Ectodermal cell (in vitro differentiated cells): Measurements from ENCODE around the gene ERC2.
A peak's percentile ranks its signal among the peaks of the same experiment; 100 is the strongest.

Experiments used
- H3K27ac ChIP-seq: 2 replicates; pipeline ENCODE4 v1.7.0; 2013; ENCODE audit warnings: mild to moderate bottlenecking, low read depth, low read length; ENCODE audit not compliant: insufficient read depth, poor library complexity, severe bottlenecking
- H3K27me3 ChIP-seq: 2 replicates; pipeline ENCODE4 v1.7.0; 2013; ENCODE audit warnings: mild to moderate bottlenecking, low read length; ENCODE audit not compliant: insufficient read depth, control insufficient read depth, poor library complexity, severe bottlenecking
- H3K36me3 ChIP-seq: one replicate; pipeline ENCODE4 v1.7.0; 2013; ENCODE audit warnings: low read length; ENCODE audit not compliant: control insufficient read depth, insufficient read depth
- H3K4me1 ChIP-seq: one replicate; pipeline ENCODE4 v1.7.0; 2013; ENCODE audit warnings: low read length; ENCODE audit not compliant: control insufficient read depth, insufficient read depth
- H3K4me3 ChIP-seq: 2 replicates; pipeline ENCODE4 v1.7.0; 2013; ENCODE audit warnings: low read depth, low read length, control low read depth; ENCODE audit not compliant: insufficient read depth
- H3K9me3 ChIP-seq: 2 replicates; pipeline ENCODE4 v1.7.0; 2013; ENCODE audit warnings: mild to moderate bottlenecking, low read length, moderate library complexity; ENCODE audit not compliant: control insufficient read depth
- WGBS, 2 experiments: methylation state at CpG; one replicate each; pipeline ENCODE4 v1.1.7; 2013; ENCODE audit warnings: missing lambda C conversion rate in 2 of 2; 5-methylcytosine and 5-hydroxymethylcytosine counted together

The ERC2 gene

GRCh38 chr3:55488398-55489055 lies 979.7 kb downstream of the ERC2 start:
- WGBS, 2 experiments, result 1% methylated on average over 30 of the region's 30 CpGs
- peaks cover 23% of the 10 kb centered on the region for H3K4me1 ChIP-seq
- peaks cover 74% of the 10 kb centered on the region for H3K27me3 ChIP-seq
- no peaks in the 10 kb centered on the region for H3K9me3 ChIP-seq
- H3K36me3 ChIP-seq, result no peaks in the 10 kb centered on the region
- no peak overlapping the region for H3K27ac ChIP-seq
- peak overlapping the region; percentile 77 for H3K4me3 ChIP-seq

- no peak overlapping the region for H3K27ac ChIP-seq
- H3K9me3 ChIP-seq, result no peaks in the 10 kb centered on the region
- H3K27me3 ChIP-seq, result peaks cover 83% of the 10 kb centered on the region
- no peaks in the 10 kb centered on the region for H3K36me3 ChIP-seq
- peaks cover 23% of the 10 kb centered on the region for H3K4me1 ChIP-seq
- 0% methylated on average over 70 to 71 of the region's 71 CpGs for WGBS, 2 experiments
- peak overlapping the region; percentile 77 for H3K4me3 ChIP-seq
Observed at GRCh38 chr3:55487381-55488241, 980.7 kb downstream of the ERC2 start.

GRCh38 chr3:55486857-55487380 lies 981.3 kb downstream of the ERC2 start, which contains the start of gene WNT5A:
TSS of gene WNT5A (minus strand) at chr3:55487306. CDS start at chr3:55486985, 321 bp downstream.
- 0 to 1% methylated on average over 52 of the region's 52 CpGs for WGBS, 2 experiments
- no peaks in the 10 kb centered on the region for H3K36me3 ChIP-seq
- H3K27ac ChIP-seq, result no peak within 1 kb of the TSS
- H3K4me3 ChIP-seq, result peak within 1 kb of the TSS; percentile 77
- peaks cover 90% of the 10 kb centered on the region for H3K27me3 ChIP-seq
- H3K4me1 ChIP-seq, result peaks cover 23% of the 10 kb centered on the region
- no peaks in the 10 kb centered on the region for H3K9me3 ChIP-seq

- Histone ChIP-seq H3K9me3 (no peaks in the 10 kb centered on the region), H3K27me3 (peaks cover 97% of the 10 kb centered on the region)
- 0% methylated on average over 44 to 49 of the region's 49 CpGs for WGBS, 2 experiments
Observed at GRCh38 chr3:55486101-55486856, 982.0 kb downstream of the ERC2 start.

GRCh38 chr3:55484801-55485791 lies 983.2 kb downstream of the ERC2 start:
- H3K9me3 ChIP-seq, result no peaks in the 10 kb centered on the region
- H3K36me3 ChIP-seq, result no peaks in the 10 kb centered on the region
- 3 to 5% methylated on average over 54 to 57 of the region's 57 CpGs for WGBS, 2 experiments
- H3K27ac ChIP-seq, result no peak overlapping the region
- peak overlapping the region; percentile 77 for H3K4me3 ChIP-seq
- H3K27me3 ChIP-seq, result peaks cover 97% of the 10 kb centered on the region
- peaks cover 28% of the 10 kb centered on the region for H3K4me1 ChIP-seq

More at GRCh38 chr3:55486101-55486856, 982.0 kb downstream of the ERC2 start:
- peaks cover 28% of the 10 kb centered on the region for H3K4me1 ChIP-seq
- peak overlapping the region; percentile 77 for H3K4me3 ChIP-seq
- H3K36me3 ChIP-seq, result no peaks in the 10 kb centered on the region
- no peak overlapping the region for H3K27ac ChIP-seq

GRCh38 chr3:55484191-55484689 lies 984.0 kb downstream of the ERC2 start:
- Histone ChIP-seq H3K4me1 (peaks cover 20% of the 10 kb centered on the region), H3K4me3 (no peak overlapping the region), H3K27ac (no peak overlapping the region), H3K27me3 (peaks cover 94% of the 10 kb centered on the region), H3K36me3 (no peaks in the 10 kb centered on the region), H3K9me3 (no peaks in the 10 kb centered on the region)
- WGBS, 2 experiments, result 60 to 65% methylated on average over 20 of the region's 20 CpGs

- WGBS, 2 experiments, result 67 to 76% methylated on average over 40 of the region's 40 CpGs
- H3K36me3 ChIP-seq, result no peaks in the 10 kb centered on the region
- H3K27ac ChIP-seq, result no peak overlapping the region
Observed at GRCh38 chr3:55483196-55484095, 984.8 kb downstream of the ERC2 start.

GRCh38 chr3:55482496-55483195 lies 985.6 kb downstream of the ERC2 start:
- Histone ChIP-seq H3K27me3 (peaks cover 79% of the 10 kb centered on the region), H3K9me3 (no peaks in the 10 kb centered on the region), H3K4me3 (peak overlapping the region; percentile 40), H3K4me1 (peaks cover 11% of the 10 kb centered on the region), H3K36me3 (no peaks in the 10 kb centered on the region), H3K27ac (no peak overlapping the region)
- 20 to 26% methylated on average over 38 of the region's 38 CpGs for WGBS, 2 experiments

More at GRCh38 chr3:55483196-55484095, 984.8 kb downstream of the ERC2 start:
- Histone ChIP-seq H3K9me3 (no peaks in the 10 kb centered on the region), H3K4me1 (peaks cover 12% of the 10 kb centered on the region), H3K27me3 (peaks cover 86% of the 10 kb centered on the region), H3K4me3 (peak overlapping the region; percentile 40)
